Measurements from ENCODE around the gene PRELID2.

DNA sequence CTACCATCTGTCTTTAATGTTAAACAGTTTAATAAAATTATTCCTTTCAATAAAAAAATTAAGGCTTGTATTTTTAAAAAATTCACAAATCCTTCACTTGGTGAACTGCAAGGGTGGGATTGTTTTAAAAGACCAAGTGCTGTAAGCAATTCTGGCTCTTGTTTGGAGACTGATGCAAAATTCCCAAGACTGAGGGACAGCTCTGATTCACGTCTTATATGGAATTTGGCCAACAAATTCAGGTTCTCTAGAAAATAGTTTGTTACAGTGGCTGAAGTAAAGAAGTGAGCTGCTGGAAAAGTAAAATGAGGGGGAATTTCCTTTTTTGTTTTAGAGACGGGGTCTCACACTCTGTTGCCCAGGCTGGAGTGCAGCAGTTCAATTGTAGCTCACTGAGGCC lies 58.3 kb downstream of the PRELID2 start:
- TF ChIP-seq POLR2AphosphoS5 (IDR thresholded peaks at IDR 0.05) (no peak), CTCF (IDR thresholded peaks at IDR 0.05) (no peak)

Data from upper lobe of left lung (tissue), 4 donors.